Measurements from ENCODE around the gene COMMD4.
A peak's percentile ranks its signal among the peaks of the same experiment; 100 is the strongest.
"Not testable (repeated sequence)": the region's sequence is repeated elsewhere in the genome, so short reads cannot be mapped to it uniquely, and the experiment has no call there.

COMMD4 gene

DNA sequence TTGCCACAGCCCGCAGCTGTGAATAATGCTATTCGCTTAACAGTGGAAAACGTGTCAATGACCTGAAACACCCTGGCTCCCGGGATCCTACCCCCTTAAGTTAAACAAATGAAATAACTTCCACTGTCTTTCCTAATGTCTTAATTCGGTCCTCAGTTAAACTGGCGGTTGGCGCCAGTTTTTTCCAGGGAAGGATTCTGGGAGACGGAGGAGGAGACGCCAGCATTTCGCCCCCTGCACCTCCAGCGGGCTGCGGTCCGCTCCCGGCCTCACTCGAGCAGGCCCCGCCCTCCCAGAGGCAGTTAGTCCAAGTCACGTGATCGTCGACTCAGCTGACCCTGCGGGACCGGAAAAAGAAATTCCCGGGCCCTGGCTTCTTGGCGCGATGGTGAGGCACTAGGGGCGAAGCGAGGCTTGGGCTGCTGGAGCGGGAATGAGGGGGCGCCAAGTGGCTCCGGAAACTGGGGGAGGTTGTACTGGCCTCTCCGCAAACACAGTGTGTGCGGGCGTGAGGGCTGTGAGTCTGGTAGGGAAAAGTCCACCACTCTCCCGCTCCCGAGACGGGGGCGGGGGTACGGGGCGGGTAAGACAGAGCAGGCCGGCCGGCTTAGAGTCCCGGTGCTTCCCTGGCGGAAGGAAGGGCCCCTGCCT is at the start of gene COMMD4:
TSS of gene COMMD4 (plus strand) at position 359 of the 651 bp plus-strand sequence. CDS start at position 386, 27 bp downstream.
- DNase-seq, result peak; percentile 81

DNA sequence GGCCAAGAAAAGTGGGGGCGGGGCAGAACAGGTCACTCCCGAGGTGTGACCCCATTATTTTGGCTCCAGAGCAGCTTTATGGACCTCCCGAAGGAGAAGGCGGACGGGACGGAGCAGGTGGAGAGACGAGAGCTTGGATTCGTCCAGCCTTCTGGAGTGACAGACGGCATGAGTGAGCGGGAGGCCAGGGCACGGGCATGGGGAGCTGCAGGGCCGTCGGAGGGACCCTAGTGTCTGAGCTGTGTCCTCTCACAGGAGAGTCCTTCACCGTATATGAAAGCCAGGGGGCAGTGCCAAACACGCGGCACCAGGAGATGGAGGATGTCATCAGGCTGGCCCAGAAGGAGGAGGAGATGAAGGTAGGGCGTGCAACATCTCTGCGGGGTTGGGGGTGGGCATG is 42.2 kb upstream of the COMMD4 start:
- DNase-seq, result not testable (repeated sequence)

DNA sequence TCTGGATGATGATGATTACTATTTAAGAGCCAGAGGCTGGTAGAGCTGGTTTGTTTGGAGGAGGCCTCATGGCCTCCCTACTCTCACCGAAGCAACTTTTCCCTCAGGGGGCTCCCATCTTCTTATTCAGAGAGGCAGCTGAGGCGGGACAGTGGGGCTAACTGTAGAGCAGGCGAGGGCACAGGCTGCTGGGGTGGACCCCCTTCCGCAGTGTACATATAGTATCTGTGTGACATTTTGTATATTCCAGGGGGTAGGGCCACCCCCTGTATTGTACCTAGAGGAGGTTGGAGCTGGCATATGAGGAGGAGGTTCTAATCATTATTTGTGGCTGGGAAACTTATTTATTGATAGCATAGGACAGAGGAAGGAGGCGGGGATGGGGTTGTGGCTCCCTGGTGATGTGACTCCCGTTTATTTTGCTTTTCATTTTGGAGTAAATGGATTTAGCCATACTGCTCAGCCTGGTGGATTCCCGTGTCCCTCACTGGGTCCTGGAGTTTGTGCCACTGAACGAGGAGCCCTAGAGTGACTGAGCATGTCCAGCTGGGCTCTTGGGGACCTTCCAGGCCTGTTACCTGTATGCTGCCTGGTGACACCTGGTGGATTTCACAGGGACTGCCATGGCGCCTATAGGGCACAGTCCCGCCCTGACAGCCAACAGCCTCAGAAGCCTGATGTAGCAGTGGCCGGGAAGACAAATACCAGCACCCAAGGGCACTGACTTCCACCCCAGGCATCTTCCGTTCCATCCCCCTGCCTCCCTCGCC is 37.1 kb upstream of the COMMD4 start:
- not testable (repeated sequence) for DNase-seq

DNA sequence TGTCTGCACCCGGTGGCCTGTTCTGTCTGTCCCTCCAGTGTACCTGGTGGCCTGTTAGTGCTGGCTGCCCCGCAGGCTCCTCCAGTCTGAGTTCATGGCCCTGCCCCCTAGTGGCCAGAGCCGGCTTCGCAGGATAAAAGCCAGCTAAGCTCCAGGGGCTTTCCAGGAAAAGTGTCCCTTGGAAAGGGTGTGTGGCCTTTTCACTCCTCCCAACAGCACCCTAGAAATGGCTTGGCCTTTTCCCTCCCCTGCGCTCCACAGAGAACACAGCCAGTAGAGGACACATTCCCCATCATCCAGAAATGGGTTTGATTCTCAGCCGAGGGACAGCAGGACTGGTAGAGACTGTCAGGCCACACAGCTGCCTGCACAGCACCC is 36.6 kb upstream of the COMMD4 start:
- not testable (repeated sequence) for DNase-seq

DNA sequence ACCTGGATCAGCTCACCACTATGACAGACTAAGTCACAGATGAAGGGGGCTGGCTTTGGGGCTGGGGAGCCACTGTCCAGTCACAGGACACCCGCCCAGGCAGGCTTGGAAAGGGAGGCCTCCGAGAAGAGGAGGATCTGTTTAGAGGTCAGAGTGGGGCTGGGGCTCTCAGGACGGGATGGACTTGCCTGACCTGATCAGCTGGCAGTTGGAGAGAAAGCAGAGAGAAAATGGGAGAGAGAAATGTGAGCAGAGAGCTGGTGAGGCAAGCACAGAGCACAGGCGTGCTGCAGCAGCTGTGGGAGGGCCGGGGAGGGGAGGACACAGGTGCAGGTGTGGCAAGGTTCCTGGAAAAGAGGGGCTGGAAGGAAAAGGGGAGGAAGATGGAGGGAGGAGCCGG is 35.8 kb upstream of the COMMD4 start:
- DNase-seq, result not testable (repeated sequence)

DNA sequence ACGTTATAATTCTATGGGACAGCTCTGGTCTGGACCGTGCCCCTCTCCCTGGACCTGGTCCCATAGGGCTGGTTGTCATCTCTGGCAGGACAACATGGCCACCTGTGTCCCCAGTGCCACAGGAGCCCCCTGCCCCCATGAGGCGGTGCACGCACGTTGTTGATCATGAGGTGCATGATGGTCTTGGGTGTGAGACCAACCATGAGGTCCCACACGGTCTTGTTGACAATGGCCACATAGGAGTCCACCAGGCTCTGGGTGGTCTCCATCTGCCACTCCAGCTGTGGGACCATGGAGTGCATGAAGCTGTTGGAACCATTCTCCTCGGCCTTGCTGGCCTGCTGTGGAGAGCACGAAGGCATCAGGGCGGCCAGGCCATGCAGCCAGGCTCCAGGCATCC is 33.5 kb upstream of the COMMD4 start:
- no peak for DNase-seq

DNA sequence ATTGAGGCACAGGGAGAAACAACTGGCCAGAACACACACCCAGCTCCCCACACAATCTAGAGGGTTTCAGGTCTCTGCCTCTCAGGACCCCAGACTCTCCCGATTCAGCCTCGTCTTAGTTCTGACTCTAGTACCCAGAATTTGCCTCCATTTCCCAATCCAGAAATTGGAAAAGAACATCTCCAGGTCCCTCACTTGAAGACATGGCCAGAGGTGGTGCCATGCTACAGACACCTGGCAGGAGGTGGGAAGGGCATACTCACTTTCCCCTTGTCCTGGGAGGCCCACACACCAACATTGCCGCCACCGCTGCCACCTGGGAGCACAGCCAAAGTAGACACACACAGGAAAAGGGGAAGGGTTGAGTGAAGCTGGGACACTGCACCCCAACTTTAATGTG is 33.1 kb upstream of the COMMD4 start:
- not testable (repeated sequence) for DNase-seq

DNA sequence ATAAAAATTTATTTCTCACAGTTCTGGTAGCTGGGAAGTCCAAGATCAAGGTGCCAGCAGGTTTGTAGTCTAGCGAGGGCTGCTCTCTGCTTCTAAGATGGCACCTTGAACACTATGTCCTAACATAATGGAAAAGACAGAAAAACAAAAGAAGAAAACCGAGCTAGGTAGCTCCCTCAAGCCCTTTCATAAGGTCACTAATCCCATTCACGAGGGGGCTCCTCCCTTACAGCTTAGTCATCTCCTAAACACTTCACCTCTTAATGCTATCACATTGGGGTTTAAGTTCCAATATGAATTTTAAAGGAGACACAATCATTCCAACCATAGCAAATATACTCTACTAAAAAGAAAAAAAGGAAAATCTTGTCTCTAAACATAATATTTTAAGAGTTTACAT is 29.7 kb upstream of the COMMD4 start:
- DNase-seq, result no peak

DNA sequence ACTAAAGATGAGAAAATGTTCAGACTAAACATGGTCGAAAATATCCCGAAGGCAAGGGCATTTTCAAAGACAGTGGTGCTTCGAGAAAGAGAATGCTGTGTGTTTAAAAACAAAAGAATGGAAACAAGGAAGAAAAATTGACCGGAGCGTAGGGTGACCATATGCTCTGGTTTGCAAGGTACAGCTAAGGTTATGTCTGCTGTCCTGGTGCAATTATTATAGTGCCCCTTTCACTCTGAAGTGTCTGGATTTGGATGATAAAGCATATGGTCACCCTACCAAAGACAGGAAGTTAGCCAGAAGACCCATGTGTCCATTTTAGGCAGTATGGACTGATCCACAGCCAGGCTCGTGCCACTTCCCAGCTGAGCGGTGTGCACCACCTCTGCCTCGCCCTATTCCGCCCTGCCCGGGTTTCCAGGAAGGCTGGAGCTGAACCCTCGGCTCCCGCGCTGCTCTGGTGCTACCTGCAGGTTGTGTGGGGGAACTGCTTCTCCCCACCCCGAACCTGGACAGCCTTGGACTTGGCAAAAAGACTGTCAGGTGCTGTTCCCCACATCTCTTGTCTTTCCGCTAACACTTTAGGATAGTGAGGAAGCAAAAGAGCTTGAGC is 28.0 kb upstream of the COMMD4 start:
- DNase-seq, result no peak

DNA sequence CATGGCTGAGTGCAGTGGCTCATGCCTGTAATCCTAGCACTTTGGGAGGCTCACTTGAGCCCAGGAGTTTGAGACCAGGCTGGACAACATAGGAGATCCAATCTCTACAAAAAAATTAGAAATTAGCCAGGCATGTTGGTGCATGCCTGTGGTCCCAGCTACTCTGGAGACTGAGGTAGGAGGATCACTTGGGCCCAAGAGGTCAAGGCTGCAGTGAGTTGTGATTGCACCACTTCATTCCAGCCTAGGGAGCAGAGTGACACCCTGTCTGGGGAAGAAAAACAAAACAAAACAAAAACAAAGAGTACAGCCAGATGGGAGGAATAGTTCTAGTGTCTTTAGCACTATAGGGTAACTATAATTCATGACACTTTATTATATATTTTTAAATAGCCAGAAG is 26.2 kb upstream of the COMMD4 start:
- no peak for DNase-seq

DNA sequence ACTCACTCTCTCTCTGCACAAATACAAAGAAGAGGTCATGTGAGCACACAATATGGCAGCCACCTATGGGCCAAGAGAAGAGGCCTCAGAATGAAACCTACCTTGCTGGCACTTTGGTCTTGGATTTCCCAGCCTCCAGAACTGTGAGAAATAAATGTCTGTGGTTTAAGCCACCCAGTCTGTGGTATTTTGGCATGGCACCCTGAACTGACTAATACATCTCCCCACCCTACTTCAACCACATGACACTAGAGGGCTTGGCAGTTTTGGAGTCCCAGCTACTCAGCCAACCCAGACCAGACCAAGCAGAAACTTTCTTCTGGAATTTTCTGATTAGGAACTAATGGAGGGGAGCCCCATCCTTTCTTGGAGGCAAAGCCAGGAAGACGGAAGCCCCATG is 23.3 kb upstream of the COMMD4 start:
- not testable (repeated sequence) for DNase-seq

DNA sequence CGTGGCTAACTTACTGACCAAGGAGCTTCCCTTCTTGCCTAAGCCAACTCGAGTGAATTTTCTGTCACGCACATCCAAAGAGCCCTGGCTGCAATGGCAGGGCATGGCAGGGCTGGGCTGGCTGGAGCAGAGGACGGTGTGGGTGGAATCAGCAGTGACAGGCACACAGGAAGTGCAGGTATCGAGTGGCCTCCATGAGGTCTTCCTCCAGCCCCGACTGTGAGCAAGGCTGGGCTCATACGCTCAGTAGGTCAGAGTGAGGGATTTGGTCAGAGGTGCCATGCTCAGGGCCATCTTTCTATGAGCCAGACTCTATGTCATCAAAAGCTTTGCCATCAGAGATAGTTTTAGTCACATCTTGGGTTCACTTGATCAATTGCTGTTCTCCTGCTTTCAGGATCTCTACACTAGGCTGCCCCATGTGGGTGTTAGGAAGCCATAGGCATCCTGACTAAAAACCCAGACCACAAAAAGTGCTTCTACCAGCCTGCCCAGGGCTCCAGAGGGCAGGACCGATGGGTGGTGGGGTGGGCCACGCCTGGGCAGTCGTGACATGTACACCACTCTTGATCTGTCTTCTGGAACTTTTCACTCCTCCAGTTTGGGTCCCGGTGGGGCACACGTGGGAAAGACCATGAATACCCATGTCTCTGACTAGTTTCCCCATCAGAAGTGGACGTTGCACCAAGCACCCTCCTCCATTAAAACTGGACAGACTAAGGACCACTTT is 22.6 kb upstream of the COMMD4 start:
- DNase-seq, result no peak

DNA sequence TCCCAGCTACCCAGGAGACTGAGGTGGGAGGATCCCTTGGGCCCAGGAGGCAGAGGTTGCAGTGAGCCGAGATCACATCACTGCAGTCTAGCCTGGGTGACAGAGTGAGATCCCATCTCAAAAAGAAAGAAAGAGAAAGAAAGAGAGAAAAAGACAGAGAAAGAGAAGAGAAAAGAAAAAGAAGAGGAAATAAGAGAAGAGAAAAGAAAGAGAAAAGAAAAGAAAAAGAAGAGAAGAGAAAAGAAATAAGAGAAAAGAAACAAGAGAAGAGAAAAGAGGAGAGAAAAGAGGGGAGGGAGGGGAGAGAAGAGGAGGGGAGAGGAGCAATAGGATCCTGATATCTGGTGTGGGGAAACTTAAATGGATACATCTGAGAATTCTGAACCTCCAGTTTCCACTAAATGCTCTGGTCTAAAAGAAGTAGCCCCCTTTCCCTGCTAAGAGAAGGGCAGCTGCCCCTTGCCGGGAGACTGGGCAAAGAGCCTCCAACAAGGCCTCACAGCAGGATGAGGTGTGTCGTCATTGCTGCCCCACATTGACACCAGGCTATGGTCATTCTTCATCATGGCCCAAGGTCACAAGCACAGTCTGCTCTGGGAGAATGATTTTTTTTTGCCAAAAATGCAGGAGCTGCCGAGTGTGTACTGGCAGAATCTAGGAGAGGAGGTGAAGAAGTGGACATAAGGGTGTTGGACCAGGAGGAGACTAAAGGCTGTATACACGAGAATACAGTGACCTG is 21.1 kb upstream of the COMMD4 start:
- no peak for DNase-seq

DNA sequence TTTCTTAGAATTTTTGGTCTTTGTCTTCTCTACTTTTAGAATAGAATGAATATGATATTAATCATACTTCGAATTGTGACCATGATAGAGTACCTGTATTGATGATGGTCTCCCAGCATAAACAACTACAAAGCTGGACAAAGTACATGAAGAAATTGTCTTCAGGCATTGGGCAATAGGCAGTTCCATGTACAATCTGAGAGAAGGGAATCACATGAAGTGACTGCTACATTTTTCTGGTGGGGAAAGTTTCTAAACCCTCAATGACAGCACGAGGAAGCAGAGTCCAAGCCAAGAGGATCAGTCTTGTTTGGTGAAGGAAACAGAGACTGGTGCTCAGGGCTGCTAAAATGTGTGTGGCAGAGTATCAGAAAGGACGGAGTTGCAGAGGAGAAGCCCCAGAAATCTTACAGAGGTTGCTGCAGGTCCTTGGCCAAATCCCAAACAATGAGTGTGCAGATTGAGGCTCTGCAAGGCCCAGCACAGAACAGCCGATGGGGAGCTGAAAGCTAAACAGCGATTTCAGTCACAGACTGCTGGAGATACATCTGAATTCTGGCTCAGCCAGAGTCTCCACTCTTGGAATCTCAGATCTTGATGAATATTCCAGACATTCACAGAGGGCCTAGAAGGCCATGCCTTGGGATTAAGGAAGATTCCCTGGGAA is 16.5 kb upstream of the COMMD4 start:
- DNase-seq, result not testable (repeated sequence)

DNA sequence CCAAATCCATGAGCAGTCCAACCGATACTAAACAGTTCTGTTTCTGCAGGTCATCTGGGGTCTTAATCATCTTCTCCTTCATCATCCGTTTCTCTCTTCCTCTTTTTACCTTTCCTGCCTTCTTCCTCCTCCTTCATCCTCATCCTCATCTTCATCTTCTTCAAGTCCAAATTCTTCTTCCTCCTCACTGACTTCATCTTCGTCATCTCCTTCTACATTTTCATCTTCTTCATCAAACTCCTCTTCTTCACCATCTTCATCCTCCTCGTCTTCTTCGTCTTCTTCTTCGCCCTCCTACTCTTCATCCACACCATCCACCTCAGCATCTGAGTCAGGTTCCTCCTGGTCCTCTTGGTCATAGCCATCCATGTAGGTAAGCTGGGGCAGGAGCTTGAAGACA is 14.2 kb upstream of the COMMD4 start:
- no peak for DNase-seq

DNA sequence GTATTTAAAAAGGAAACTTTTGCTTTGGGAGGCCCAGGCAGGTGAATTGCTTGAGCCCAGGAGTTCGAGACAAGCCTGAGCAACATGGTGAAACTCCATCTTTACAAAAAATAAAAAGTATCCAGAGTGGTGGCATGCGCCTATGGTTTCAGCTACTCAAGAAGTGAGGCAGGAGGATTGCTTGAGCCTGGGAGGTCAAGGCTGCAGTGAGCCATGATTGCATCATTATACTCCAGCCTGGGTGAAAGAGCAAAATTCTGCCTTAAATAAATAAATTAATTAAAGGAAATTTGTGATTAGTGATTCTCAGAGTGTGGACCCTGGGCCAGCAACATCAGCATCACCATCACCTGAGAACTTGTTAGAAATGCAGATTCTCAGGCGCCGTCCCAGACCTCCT is 9.9 kb upstream of the COMMD4 start:
- no peak for DNase-seq

DNA sequence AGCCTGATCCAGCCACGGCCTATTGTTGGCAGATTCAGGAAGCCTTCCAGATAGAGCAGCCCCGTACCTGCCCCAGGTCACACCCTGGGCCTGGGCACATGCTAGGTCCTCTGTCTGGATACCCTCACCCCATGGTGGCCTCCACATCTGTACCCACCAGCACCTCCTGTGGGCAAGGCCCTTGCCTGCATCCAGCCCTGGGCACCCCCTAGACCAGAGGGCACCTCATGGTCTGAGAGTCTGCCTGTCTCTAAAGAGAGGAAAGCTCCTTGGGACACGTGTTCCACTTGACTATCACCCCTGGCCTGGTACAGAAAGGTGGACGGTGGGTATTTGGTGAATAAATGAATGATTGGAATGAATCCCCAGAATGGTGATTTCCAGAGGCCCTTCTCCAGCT is 8.9 kb upstream of the COMMD4 start:
- DNase-seq, result no peak

DNA sequence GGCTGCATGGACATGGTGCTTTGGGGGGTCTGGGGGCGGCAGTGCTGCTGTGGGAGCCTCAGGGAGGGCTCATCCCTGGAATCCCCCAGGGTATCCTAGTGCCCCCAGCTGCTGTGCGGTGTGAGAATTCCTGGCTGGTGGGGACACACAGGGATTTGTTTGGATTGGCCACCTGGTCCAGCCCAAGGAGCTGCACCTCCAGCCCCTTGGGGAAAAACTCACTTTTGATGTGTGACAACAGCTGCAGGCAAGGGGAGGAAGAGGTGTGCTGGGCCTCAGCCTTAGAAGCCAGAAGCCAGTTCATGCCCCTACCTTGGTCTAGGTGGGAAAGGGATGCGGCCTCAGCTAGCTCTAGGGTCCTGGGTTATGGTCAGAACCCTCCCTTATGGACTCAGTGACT is 8.4 kb upstream of the COMMD4 start:
- DNase-seq, result no peak

DNA sequence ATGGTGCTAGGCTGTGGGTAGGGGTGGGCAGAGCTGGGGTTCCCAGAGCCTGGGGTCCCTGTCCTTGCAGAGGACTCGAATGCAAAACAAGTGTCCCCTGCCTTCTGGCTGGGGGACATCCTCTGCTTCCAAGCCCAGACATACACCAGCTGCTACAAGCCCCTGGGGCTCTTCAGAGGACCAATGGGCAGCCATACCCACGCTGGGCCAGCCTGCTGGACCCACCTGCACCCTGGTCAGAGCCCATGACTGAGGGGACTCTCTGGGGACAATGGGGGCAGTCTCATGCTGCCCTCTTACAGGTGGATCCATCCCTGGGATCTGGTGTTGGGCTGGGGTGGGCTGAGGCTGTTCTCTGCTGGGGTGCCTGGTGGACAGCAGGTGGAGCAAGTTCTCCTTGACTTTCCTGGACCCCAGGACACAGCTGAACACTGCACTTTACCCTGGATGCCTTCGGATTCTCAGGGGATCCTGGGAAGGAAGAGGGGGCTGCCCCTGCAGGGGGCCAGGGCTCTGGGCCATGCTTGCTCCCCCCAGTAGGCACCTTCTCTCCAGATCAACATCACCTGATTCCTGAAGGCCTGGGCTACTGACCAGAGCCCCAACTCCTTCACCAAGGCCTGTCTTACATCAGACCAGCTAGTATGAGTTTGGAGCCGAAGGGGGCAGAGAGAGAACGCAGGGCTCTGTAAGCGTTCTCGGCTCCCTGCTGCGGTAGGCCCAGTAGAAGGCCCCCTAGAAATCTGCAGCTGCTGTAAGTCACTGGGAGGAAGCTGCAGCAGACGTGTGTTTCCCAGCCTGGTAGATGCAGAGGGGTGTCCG is 7.2 kb upstream of the COMMD4 start:
- DNase-seq, result no peak

DNA sequence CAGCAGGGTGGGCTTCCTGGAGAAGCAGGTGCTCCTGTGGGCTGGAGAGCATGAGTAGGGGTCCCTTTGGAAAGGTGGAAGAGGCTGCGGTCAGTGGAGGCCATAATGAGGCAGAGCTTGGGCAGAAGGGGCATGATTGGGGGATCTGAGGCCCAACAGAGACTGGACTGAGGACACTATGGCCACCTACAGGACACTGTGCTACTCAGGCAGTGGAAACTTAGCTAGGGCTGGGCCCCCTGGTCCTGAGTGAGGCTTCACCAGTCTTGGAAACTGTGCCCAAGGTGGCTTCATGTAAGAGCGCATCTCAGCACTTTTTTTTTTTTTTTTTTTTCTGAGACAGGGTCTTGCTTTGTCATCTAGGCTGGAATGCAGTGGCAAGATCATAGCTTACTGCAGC is 6.3 kb upstream of the COMMD4 start:
- DNase-seq, result no peak

DNA sequence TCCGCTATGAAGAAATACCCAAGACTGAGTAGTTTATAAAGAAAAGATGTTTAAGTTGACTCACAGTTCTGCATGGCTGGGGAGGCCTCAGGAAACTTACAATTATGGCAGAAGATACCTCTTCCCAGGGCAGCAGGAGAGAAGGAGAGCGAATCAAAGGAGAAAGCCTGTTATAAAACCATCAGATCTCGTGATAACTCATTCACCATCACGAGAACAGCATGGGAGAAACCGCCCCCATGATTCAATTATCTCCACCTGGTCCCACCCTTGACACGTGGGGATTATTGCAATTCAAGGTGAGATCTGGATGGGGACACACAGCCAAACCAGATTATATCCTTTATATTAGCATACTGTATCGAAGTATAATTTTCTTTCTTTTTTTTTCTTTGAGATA is 3.8 kb upstream of the COMMD4 start:
- not testable (repeated sequence) for DNase-seq

Data from NCI-H1105 (cell line).